ENCODE measurements around the gene SLC17A9. TPM values are rescaled to one million over a fixed set of nuclear protein-coding genes. Genes with fewer than 3 reads are reported as not detected.

SLC17A9 gene
- total RNA-seq, 5 donors from 2014 or later (not counting 1 experiment from before 2014, with no cell fraction given): 5.3 to 8.8 (median 8.3) TPM

GRCh38 chr20:62940875-62941274, 11.6 kb upstream of the SLC17A9 start:
- 95% methylated on average over 7 of the region's 8 CpGs for WGBS (ENCODE audit: insufficient coverage)
- H3K27ac ChIP-seq (ENCODE audit: low read length): no peak overlapping the region
- Mint-ChIP-seq H3K27ac (no peak overlapping the region), H3K4me3 (peak overlapping the region in 1 of 3 donors; percentile 21), H3K27me3 (no peaks in the 10 kb centered on the region), H3K36me3 (peaks cover 31% of the 10 kb centered on the region), H3K4me1 (peaks cover 35 to 41% (median 41%) of the 10 kb centered on the region in 3 donors), H3K9me3 (no peaks in the 10 kb centered on the region)
- CTCF ChIA-PET: no interaction called here
- H3K4me1 ChIP-seq (ENCODE audit: control insufficient read depth in 1 of 2, extremely low read depth in 1 of 2, insufficient read depth in 2 of 2, low read length in 2 of 2): peaks cover 7 to 33% of the 10 kb centered on the region in 2 experiments
- DNase-seq (no peak), ATAC-seq (replicated peaks in 1 of 4) (no peak)
- H3K36me3 ChIP-seq (ENCODE audit: control insufficient read depth in 2 of 2, extremely low read depth in 1 of 2, insufficient read depth in 1 of 2, low read length in 1 of 2): peaks cover 7 to 52% of the 10 kb centered on the region in 2 donors
- H3K4me3 ChIP-seq (ENCODE audit: control insufficient read depth in 1 of 2, extremely low read depth in 1 of 2, low read length in 1 of 2): no peak overlapping the region
- no peaks in the 10 kb centered on the region for H3K27me3 ChIP-seq (replicated peaks in 1 of 2; ENCODE audit: control insufficient read depth in 2 of 2, extremely low read depth in 1 of 2, insufficient read depth in 2 of 2, low read length in 1 of 2)
- no peaks in the 10 kb centered on the region for H3K9me3 ChIP-seq
- POLR2A ChIA-PET: interaction anchor here in 1 of 2 donors (0.7 kb wide), 1 partner anchor 8 kb away, joined by 3 read pairs; no protein-coding TSS in a partner anchor

- DNase-seq (no peak), ATAC-seq (replicated peaks in 1 of 4) (no peak)
- CTCF ChIA-PET: interaction anchor here in 1 of 2 donors (0.6 kb wide), 1 partner anchor 850 kb away, joined by 6 read pairs; no protein-coding TSS in a partner anchor
- no peaks in the 10 kb centered on the region for H3K27me3 ChIP-seq (replicated peaks in 1 of 2; ENCODE audit: control insufficient read depth in 2 of 2, extremely low read depth in 1 of 2, insufficient read depth in 2 of 2, low read length in 1 of 2)
- H3K4me3 ChIP-seq (ENCODE audit: control insufficient read depth in 1 of 2, extremely low read depth in 1 of 2, low read length in 1 of 2): no peak overlapping the region
- H3K27ac ChIP-seq (ENCODE audit: low read length): no peak overlapping the region
- no peaks in the 10 kb centered on the region for H3K9me3 ChIP-seq
- peaks cover 6 to 24% of the 10 kb centered on the region in 2 experiments for H3K4me1 ChIP-seq (ENCODE audit: control insufficient read depth in 1 of 2, extremely low read depth in 1 of 2, insufficient read depth in 2 of 2, low read length in 2 of 2)
- Mint-ChIP-seq H3K4me3 (no peak overlapping the region), H3K9me3 (no peaks in the 10 kb centered on the region), H3K27me3 (no peaks in the 10 kb centered on the region), H3K27ac (no peak overlapping the region), H3K4me1 (peaks cover 36 to 38% (median 38%) of the 10 kb centered on the region in 3 donors), H3K36me3 (peaks cover 35% of the 10 kb centered on the region)
- 100% methylated on average over 1 of the region's 1 CpG for WGBS (ENCODE audit: insufficient coverage)
- peaks cover 12 to 61% of the 10 kb centered on the region in 2 donors for H3K36me3 ChIP-seq (ENCODE audit: control insufficient read depth in 2 of 2, extremely low read depth in 1 of 2, insufficient read depth in 1 of 2, low read length in 1 of 2)
- POLR2A ChIA-PET: no interaction called here
Observed at GRCh38 chr20:62941792-62942191, 10.7 kb upstream of the SLC17A9 start.

GRCh38 chr20:62942456-62942855, 10.1 kb upstream of the SLC17A9 start:
- ChIA-PET POLR2A (no interaction called here), CTCF (no interaction called here)

GRCh38 chr20:62943396-62943795, 9.1 kb upstream of the SLC17A9 start:
- Histone ChIP-seq H3K27me3 (replicated peaks in 1 of 2; ENCODE audit: control insufficient read depth in 2 of 2, extremely low read depth in 1 of 2, insufficient read depth in 2 of 2, low read length in 1 of 2) (no peaks in the 10 kb centered on the region), H3K36me3 (ENCODE audit: control insufficient read depth in 2 of 2, extremely low read depth in 1 of 2, insufficient read depth in 1 of 2, low read length in 1 of 2) (peaks cover 16 to 73% of the 10 kb centered on the region in 2 donors), H3K4me3 (ENCODE audit: control insufficient read depth in 1 of 2, extremely low read depth in 1 of 2, low read length in 1 of 2) (no peak overlapping the region), H3K4me1 (ENCODE audit: control insufficient read depth in 1 of 2, extremely low read depth in 1 of 2, insufficient read depth in 2 of 2, low read length in 2 of 2) (peaks cover 5 to 19% of the 10 kb centered on the region in 2 experiments), H3K27ac (ENCODE audit: low read length) (no peak overlapping the region), H3K9me3 (no peaks in the 10 kb centered on the region)
- DNase-seq: no peak
- CTCF ChIA-PET: interaction anchor here in 1 of 2 donors (0.6 kb wide), 1 partner anchor 157 kb away, joined by 3 read pairs; no protein-coding TSS in a partner anchor
- no peak overlapping the region for H3K27ac Mint-ChIP-seq
- POLR2A ChIA-PET: no interaction called here
- peaks cover 45% of the 10 kb centered on the region for H3K36me3 Mint-ChIP-seq
- H3K9me3 Mint-ChIP-seq: no peaks in the 10 kb centered on the region
- H3K4me3 Mint-ChIP-seq: no peak overlapping the region
- H3K4me1 Mint-ChIP-seq: peaks cover 31 to 44% (median 32%) of the 10 kb centered on the region in 3 donors
- 88% methylated on average over 3 of the region's 14 CpGs for WGBS (ENCODE audit: insufficient coverage)
- H3K27me3 Mint-ChIP-seq: no peaks in the 10 kb centered on the region
- ATAC-seq (replicated peaks in 1 of 4): no peak

More at GRCh38 chr20:62942456-62942855, 10.1 kb upstream of the SLC17A9 start:
- DNase-seq (no peak), ATAC-seq (replicated peaks in 1 of 4) (no peak)
- Mint-ChIP-seq H3K4me3 (no peak overlapping the region), H3K9me3 (no peaks in the 10 kb centered on the region), H3K36me3 (peaks cover 39% of the 10 kb centered on the region), H3K27me3 (no peaks in the 10 kb centered on the region), H3K4me1 (peaks cover 34 to 40% (median 35%) of the 10 kb centered on the region in 3 donors), H3K27ac (no peak overlapping the region)
- H3K36me3 ChIP-seq (ENCODE audit: control insufficient read depth in 2 of 2, extremely low read depth in 1 of 2, insufficient read depth in 1 of 2, low read length in 1 of 2): peaks cover 16 to 66% of the 10 kb centered on the region in 2 donors
- no peak overlapping the region for H3K4me3 ChIP-seq (ENCODE audit: control insufficient read depth in 1 of 2, extremely low read depth in 1 of 2, low read length in 1 of 2)
- H3K27ac ChIP-seq (ENCODE audit: low read length): no peak overlapping the region
- no peaks in the 10 kb centered on the region for H3K27me3 ChIP-seq (replicated peaks in 1 of 2; ENCODE audit: control insufficient read depth in 2 of 2, extremely low read depth in 1 of 2, insufficient read depth in 2 of 2, low read length in 1 of 2)
- H3K9me3 ChIP-seq: no peaks in the 10 kb centered on the region
- peaks cover 5 to 19% of the 10 kb centered on the region in 2 experiments for H3K4me1 ChIP-seq (ENCODE audit: control insufficient read depth in 1 of 2, extremely low read depth in 1 of 2, insufficient read depth in 2 of 2, low read length in 2 of 2)
- no CpG with 5 or more reads among the region's 2 CpGs for WGBS (ENCODE audit: insufficient coverage)

- no peaks in the 10 kb centered on the region for H3K27me3 Mint-ChIP-seq
- H3K36me3 ChIP-seq (ENCODE audit: control insufficient read depth in 2 of 2, extremely low read depth in 1 of 2, insufficient read depth in 1 of 2, low read length in 1 of 2): peaks cover 16 to 79% of the 10 kb centered on the region in 2 donors
- DNase-seq (no peak), ATAC-seq (replicated peaks in 1 of 4) (no peak)
- ChIA-PET CTCF (no interaction called here), POLR2A (no interaction called here)
- no peak overlapping the region for H3K27ac Mint-ChIP-seq
- H3K9me3 Mint-ChIP-seq: no peaks in the 10 kb centered on the region
- no peak overlapping the region for H3K4me3 Mint-ChIP-seq
- WGBS (ENCODE audit: insufficient coverage): 95% methylated on average over 4 of the region's 8 CpGs
- peaks cover 51% of the 10 kb centered on the region for H3K36me3 Mint-ChIP-seq
- H3K4me1 ChIP-seq (ENCODE audit: control insufficient read depth in 1 of 2, extremely low read depth in 1 of 2, insufficient read depth in 2 of 2, low read length in 2 of 2): peaks cover 1 to 12% of the 10 kb centered on the region in 2 experiments
- H3K9me3 ChIP-seq: no peaks in the 10 kb centered on the region
- H3K27ac ChIP-seq (ENCODE audit: low read length): no peak overlapping the region
- no peak overlapping the region for H3K4me3 ChIP-seq (ENCODE audit: control insufficient read depth in 1 of 2, extremely low read depth in 1 of 2, low read length in 1 of 2)
- H3K4me1 Mint-ChIP-seq: peaks cover 25 to 36% (median 26%) of the 10 kb centered on the region in 3 donors
- no peaks in the 10 kb centered on the region for H3K27me3 ChIP-seq (replicated peaks in 1 of 2; ENCODE audit: control insufficient read depth in 2 of 2, extremely low read depth in 1 of 2, insufficient read depth in 2 of 2, low read length in 1 of 2)
Observed at GRCh38 chr20:62944184-62944583, 8.3 kb upstream of the SLC17A9 start.

GRCh38 chr20:62944746-62945145, 7.8 kb upstream of the SLC17A9 start:
- H3K4me1 Mint-ChIP-seq: peaks cover 20 to 33% (median 20%) of the 10 kb centered on the region in 3 donors
- H3K9me3 Mint-ChIP-seq: no peaks in the 10 kb centered on the region
- peaks cover 21 to 82% of the 10 kb centered on the region in 2 donors for H3K36me3 ChIP-seq (ENCODE audit: control insufficient read depth in 2 of 2, extremely low read depth in 1 of 2, insufficient read depth in 1 of 2, low read length in 1 of 2)
- H3K4me3 ChIP-seq (ENCODE audit: control insufficient read depth in 1 of 2, extremely low read depth in 1 of 2, low read length in 1 of 2): no peak overlapping the region
- no peak overlapping the region for H3K4me3 Mint-ChIP-seq
- H3K27me3 Mint-ChIP-seq: no peaks in the 10 kb centered on the region
- no peak overlapping the region for H3K27ac ChIP-seq (ENCODE audit: low read length)
- ATAC-seq (replicated peaks in 1 of 4) (no peak), DNase-seq (no peak)
- H3K4me1 ChIP-seq (ENCODE audit: control insufficient read depth in 1 of 2, extremely low read depth in 1 of 2, insufficient read depth in 2 of 2, low read length in 2 of 2): peaks cover 0 to 7% of the 10 kb centered on the region in 2 experiments
- H3K36me3 Mint-ChIP-seq: peaks cover 56% of the 10 kb centered on the region
- no peaks in the 10 kb centered on the region for H3K27me3 ChIP-seq (replicated peaks in 1 of 2; ENCODE audit: control insufficient read depth in 2 of 2, extremely low read depth in 1 of 2, insufficient read depth in 2 of 2, low read length in 1 of 2)
- 94% methylated on average over 5 of the region's 10 CpGs for WGBS (ENCODE audit: insufficient coverage)
- no peak overlapping the region for H3K27ac Mint-ChIP-seq
- CTCF ChIA-PET: interaction anchor here in 1 of 2 donors (1.2 kb wide), 1 partner anchor 28 kb away, joined by 3 read pairs; no protein-coding TSS in a partner anchor
- POLR2A ChIA-PET: no interaction called here
- H3K9me3 ChIP-seq: no peaks in the 10 kb centered on the region

Measured in T-cell (primary cell).